Medulla oblongata (tissue), 1 donor: ENCODE measurements around the gene CDC7.
A peak's percentile ranks its signal among the peaks of the same experiment; 100 is the strongest.
"Not testable (repeated sequence)": the region's sequence is repeated elsewhere in the genome, so short reads cannot be mapped to it uniquely, and the experiment has no call there.

ENCODE experiments used
- DNase-seq: peaks from one replicate; pipeline ENCODE4 v3.0.0-alpha.2; 2015; ENCODE audit errors: extremely low spot score

Gene CDC7

GRCh38 chr1:91510754-91511153 is 10.1 kb downstream of the CDC7 start:
- no peak for DNase-seq

GRCh38 chr1:91511386-91511785 is 10.7 kb downstream of the CDC7 start:
- DNase-seq: peak; percentile 44

GRCh38 chr1:91513160-91513559 is 12.5 kb downstream of the CDC7 start:
- DNase-seq: no peak

- DNase-seq: no peak
Observed at GRCh38 chr1:91513706-91514105, 13.1 kb downstream of the CDC7 start.

- DNase-seq: no peak
Observed at GRCh38 chr1:91515994-91516393, 15.3 kb downstream of the CDC7 start.

GRCh38 chr1:91516605-91517004 is 16.0 kb downstream of the CDC7 start:
- not testable (repeated sequence) for DNase-seq

GRCh38 chr1:91519167-91519566 is 18.5 kb downstream of the CDC7 start:
- DNase-seq: not testable (repeated sequence)

GRCh38 chr1:91520942-91521507 is 20.4 kb downstream of the CDC7 start:
- no peak for DNase-seq

- no peak for DNase-seq
Observed at GRCh38 chr1:91523482-91523881, 22.8 kb downstream of the CDC7 start.

GRCh38 chr1:91526496-91526895 is 25.8 kb downstream of the CDC7 start:
- DNase-seq: no peak

- DNase-seq: no peak
Observed at GRCh38 chr1:91527266-91527765, 26.7 kb downstream of the CDC7 start.

- DNase-seq: no peak
Observed at GRCh38 chr1:91527781-91528180, 27.1 kb downstream of the CDC7 start.

GRCh38 chr1:91529856-91530255 is 29.2 kb downstream of the CDC7 start:
- DNase-seq: peak; percentile 16

- no peak for DNase-seq
Observed at GRCh38 chr1:91533361-91534024, 32.8 kb downstream of the CDC7 start.

GRCh38 chr1:91535441-91535840 is 34.8 kb downstream of the CDC7 start:
- DNase-seq: no peak

GRCh38 chr1:91537281-91537986 is 36.8 kb downstream of the CDC7 start:
- no peak for DNase-seq

GRCh38 chr1:91537987-91538304 is 37.3 kb downstream of the CDC7 start:
- DNase-seq: no peak

GRCh38 chr1:91540910-91541309 is 40.3 kb downstream of the CDC7 start:
- DNase-seq: no peak

- DNase-seq: no peak
Observed at GRCh38 chr1:91541918-91542533, 41.4 kb downstream of the CDC7 start.

- DNase-seq: no peak
Observed at GRCh38 chr1:91545506-91546300, 45.1 kb downstream of the CDC7 start.

- DNase-seq: no peak
Observed at GRCh38 chr1:91546301-91546581, 45.6 kb downstream of the CDC7 start.

GRCh38 chr1:91546876-91547275 is 46.2 kb downstream of the CDC7 start:
- no peak for DNase-seq
